GM23338 (cell line): ENCODE results near the gene ECD. TPM values are rescaled to one million over a fixed set of nuclear protein-coding genes. Genes with fewer than 3 reads are reported as not detected.

Experiments
- ATAC-seq: fragments of 200-7000 bp; cut with Tn5 transposase; 3 replicates; pipeline ENCODE4 v1.9.1; 2020
- DNase-seq: peaks from one replicate; pipeline ENCODE4 v3.0.0-alpha.2; 2015; ENCODE audit warnings: low spot score
- H2AFZ ChIP-seq: fragments of 200-600 bp; sonication (generic); 2 replicates; pipeline ENCODE4 v1.8.0; 2016; ENCODE audit warnings: antibody characterized with exemption, mild to moderate bottlenecking, moderate library complexity
- H3F3A ChIP-seq: fragments of 200-600 bp; sonication (generic); replicated peaks from 2 replicates; pipeline ENCODE4 v1.8.0; 2017; ENCODE audit warnings: antibody characterized with exemption, mixed run types, low read depth
- H3K27ac ChIP-seq: fragments of 200-600 bp; sonication (generic); 2 replicates; pipeline ENCODE4 v1.6.1; 2016; ENCODE audit warnings: low read depth
- H3K27me3 ChIP-seq: fragments of 200-600 bp; sonication (generic); 2 replicates; pipeline ENCODE4 v1.8.0; 2016; ENCODE audit warnings: mild to moderate bottlenecking, mixed run types, moderate library complexity; ENCODE audit not compliant: insufficient read depth
- H3K36me3 ChIP-seq: fragments of 200-600 bp; sonication (generic); 2 replicates; pipeline ENCODE4 v1.8.0; 2016; ENCODE audit warnings: mild to moderate bottlenecking; ENCODE audit not compliant: insufficient read depth
- H3K4me1 ChIP-seq: fragments of 200-600 bp; sonication (generic); 2 replicates; pipeline ENCODE4 v1.8.0; 2016; ENCODE audit warnings: mild to moderate bottlenecking, moderate library complexity; ENCODE audit not compliant: insufficient read depth
- H3K4me2 ChIP-seq: fragments of 200-600 bp; sonication (generic); 2 replicates; pipeline ENCODE4 v1.7.1; 2017; ENCODE audit warnings: mixed run types
- H3K4me3 ChIP-seq: fragments of 200-600 bp; sonication (generic); 2 replicates; pipeline ENCODE4 v1.6.1; 2016; ENCODE audit warnings: mixed run types
- H3K79me2 ChIP-seq: fragments of 200-600 bp; sonication (generic); replicated peaks from 2 replicates; pipeline ENCODE4 v1.8.0; 2017; ENCODE audit warnings: mild to moderate bottlenecking; ENCODE audit not compliant: insufficient read depth
- H3K9me2 ChIP-seq: fragments of 200-600 bp; sonication (generic); 2 replicates; pipeline ENCODE4 v1.8.0; 2017; ENCODE audit not compliant: insufficient read depth
- H4K20me1 ChIP-seq: fragments of 200-600 bp; sonication (generic); replicated peaks from 2 replicates; pipeline ENCODE4 v1.8.0; 2017; ENCODE audit warnings: mild to moderate bottlenecking; ENCODE audit not compliant: insufficient read depth
- H3K27ac Mint-ChIP-seq: 2 replicates; pipeline ENCODE4 v1.8.0; 2020; ENCODE audit warnings: inconsistent platforms, mild to moderate bottlenecking, moderate library complexity, mixed read lengths
- H3K27me3 Mint-ChIP-seq: 3 replicates; pipeline ENCODE4 v1.8.0; 2022; ENCODE audit warnings: low read depth, mild to moderate bottlenecking, moderate library complexity, mixed read lengths, inconsistent platforms; ENCODE audit not compliant: insufficient read depth, poor library complexity
- H3K36me3 Mint-ChIP-seq: 3 replicates; pipeline ENCODE4 v1.8.0; 2021; ENCODE audit warnings: low read depth, mild to moderate bottlenecking, inconsistent platforms, moderate library complexity, mixed read lengths
- H3K4me1 Mint-ChIP-seq: 3 replicates; pipeline ENCODE4 v1.8.0; 2020; ENCODE audit warnings: mild to moderate bottlenecking, inconsistent platforms, mixed read lengths
- H3K4me3 Mint-ChIP-seq: 3 replicates; pipeline ENCODE4 v1.8.0; 2021; ENCODE audit warnings: moderate library complexity, mild to moderate bottlenecking, inconsistent platforms, mixed read lengths
- H3K9me3 Mint-ChIP-seq: 3 replicates; pipeline ENCODE4 v1.8.0; 2020; ENCODE audit warnings: moderate library complexity, mild to moderate bottlenecking, inconsistent platforms, mixed read lengths
- CREB1 ChIP-seq: fragments of 250-450 bp; sonication (Bioruptor Pico); IDR thresholded peaks from 2 replicates; pipeline ENCODE4 v1.5.0; 2020; ENCODE audit warnings: low read depth, mild to moderate bottlenecking, moderate library complexity
- EZH2 ChIP-seq: fragments of 200-600 bp; sonication (generic); IDR thresholded peaks from one replicate; pipeline ENCODE4 v1.8.0; 2017; ENCODE audit warnings: antibody characterized with exemption, mild to moderate bottlenecking, low read depth; ENCODE audit not compliant: unreplicated experiment
- EZH2phosphoT487 ChIP-seq: fragments of 200-600 bp; sonication (generic); IDR thresholded peaks from one replicate; pipeline ENCODE4 v1.8.1; 2018; ENCODE audit warnings: antibody characterized with exemption; ENCODE audit not compliant: unreplicated experiment
- JUNB ChIP-seq: IDR thresholded peaks from one replicate; pipeline ENCODE4 v1.6.1; 2016; ENCODE audit warnings: antibody characterized with exemption; ENCODE audit not compliant: unreplicated experiment
- NANOG ChIP-seq: IDR thresholded peaks from 2 replicates; pipeline ENCODE4 v1.6.1; 2016; ENCODE audit warnings: antibody characterized with exemption, borderline replicate concordance
- POLR2AphosphoS5 ChIP-seq: IDR thresholded peaks from 2 replicates; pipeline ENCODE4 v1.6.1; 2016; ENCODE audit warnings: antibody characterized with exemption, low read depth
- STAT1 ChIP-seq: IDR thresholded peaks from one replicate; pipeline ENCODE4 v1.6.1; 2016; ENCODE audit warnings: antibody characterized with exemption; ENCODE audit not compliant: unreplicated experiment
- ZNF114 ChIP-seq: fragments of 250-450 bp; sonication (Bioruptor Pico); IDR thresholded peaks from 2 replicates; pipeline ENCODE4 v1.5.0; 2020; ENCODE audit warnings: mild to moderate bottlenecking, moderate library complexity
- ZNF331 ChIP-seq: fragments of 250-450 bp; sonication (Bioruptor Pico); IDR thresholded peaks from 2 replicates; pipeline ENCODE4 v1.5.0; 2020; ENCODE audit warnings: low read depth, mild to moderate bottlenecking, moderate library complexity
- polyA plus RNA-seq: library from polyadenylated mRNA; unstranded; fragments of >200 nt; fragmentation: Nextera tagmentation; extraction: Ambion mirVana; gene quantifications from 2 replicates; pipeline ENCODE4 v1.2.1, GENCODE V29; 2016
- total RNA-seq: library from RNA; depleted of rRNA; stranded (reverse); fragments of >200 nt; shearing (Covaris generic); gene quantifications from 2 replicates; pipeline ENCODE4 v1.2.3, GENCODE V29; 2014
- TF ChIP-seq, protein P1 (sequence below): fragments of 250-450 bp; sonication (Bioruptor Pico); IDR thresholded peaks from 2 replicates; pipeline ENCODE4 v1.5.0; 2020; ENCODE audit warnings: mild to moderate bottlenecking, moderate library complexity
- TF ChIP-seq, protein P2 (sequence below), 2 experiments: fragments of 200-600 bp in 1 of 2; sonication (generic) in 1 of 2; conservative IDR thresholded peaks; 2 replicates each; pipeline versions ENCODE4 v1.5.1 to v1.6.1; 2016 to 2017; ENCODE audit warnings: antibody characterized with exemption in 2 of 2, low read depth in 2 of 2, mild to moderate bottlenecking in 2 of 2, moderate library complexity in 1 of 2
- TF ChIP-seq, protein P3 (sequence below): IDR thresholded peaks from 2 replicates; pipeline ENCODE4 v1.6.1; 2016; ENCODE audit warnings: antibody characterized with exemption
- TF ChIP-seq, protein P4 (sequence below): IDR thresholded peaks from one replicate; pipeline ENCODE4 v1.6.1; 2018; ENCODE audit warnings: antibody characterized with exemption; ENCODE audit not compliant: unreplicated experiment

ECD gene
- total and polyA plus RNA-seq, 2 experiments from 2014 or later = 37.8 to 56.6 TPM

DNA sequence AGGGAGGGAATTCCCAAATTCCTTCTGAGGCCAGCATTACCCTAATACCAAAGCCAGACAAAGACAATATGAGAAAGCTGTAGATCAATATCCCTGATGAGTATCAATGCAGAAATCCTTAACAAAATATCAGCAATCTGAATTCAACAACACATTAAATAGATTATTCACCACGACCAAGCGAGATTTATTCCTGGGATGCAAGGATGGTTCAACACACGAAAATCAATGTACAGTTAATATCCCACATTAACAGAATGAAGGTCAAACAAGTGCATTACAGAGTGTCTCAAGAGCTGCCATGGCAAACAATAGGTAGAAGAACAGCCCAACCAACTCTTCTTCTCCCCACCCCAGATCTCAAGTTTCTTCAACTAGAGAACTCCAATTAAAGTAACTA, 6.1 kb downstream of the ECD start (continued):
- TF ChIP-seq EZH2 = no peak
- TF ChIP-seq NANOG = no peak
- no peak for TF ChIP-seq STAT1
- no peak for TF ChIP-seq ZNF114
- TF ChIP-seq EZH2phosphoT487 = no peak
- no peak for TF ChIP-seq CREB1 (CRISPR knock-in tag)

DNA sequence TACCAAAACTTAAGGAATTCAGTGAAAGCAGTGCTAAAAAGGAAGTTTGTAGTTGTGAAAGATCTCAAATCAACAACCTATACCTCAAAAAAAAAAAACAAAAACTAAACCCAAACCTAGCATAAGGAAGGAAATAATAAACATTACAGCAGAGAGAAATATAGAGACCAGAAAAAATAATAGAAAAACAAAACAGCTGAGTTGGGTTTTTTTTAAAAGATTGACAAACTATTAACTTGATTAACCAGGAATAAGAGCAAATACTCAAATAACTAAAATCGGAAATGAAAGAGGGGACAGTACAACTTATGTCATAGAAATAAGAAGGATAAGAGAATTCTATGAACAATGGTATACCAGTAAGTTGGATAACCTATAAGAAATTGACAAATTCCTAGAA, 6.7 kb downstream of the ECD start:
- Histone ChIP-seq H3K9me2 (no peaks in the 10 kb centered on the region), H3K36me3 (peaks cover 31% of the 10 kb centered on the region; the same call in 1 of the 2 replicates), H3K4me3 (no peak overlapping the region), H3K27ac (no peak overlapping the region), H3K4me2 (no peak overlapping the region), H2AFZ (no peak overlapping the region), H3K27me3 (no peaks in the 10 kb centered on the region), H3K79me2 (peaks cover 65% of the 10 kb centered on the region), H3K4me1 (no peaks in the 10 kb centered on the region), H4K20me1 (peaks cover 13% of the 10 kb centered on the region), H3F3A (no peaks in the 10 kb centered on the region)
- no peak for TF ChIP-seq POLR2AphosphoS5
- TF ChIP-seq, protein P1, sequence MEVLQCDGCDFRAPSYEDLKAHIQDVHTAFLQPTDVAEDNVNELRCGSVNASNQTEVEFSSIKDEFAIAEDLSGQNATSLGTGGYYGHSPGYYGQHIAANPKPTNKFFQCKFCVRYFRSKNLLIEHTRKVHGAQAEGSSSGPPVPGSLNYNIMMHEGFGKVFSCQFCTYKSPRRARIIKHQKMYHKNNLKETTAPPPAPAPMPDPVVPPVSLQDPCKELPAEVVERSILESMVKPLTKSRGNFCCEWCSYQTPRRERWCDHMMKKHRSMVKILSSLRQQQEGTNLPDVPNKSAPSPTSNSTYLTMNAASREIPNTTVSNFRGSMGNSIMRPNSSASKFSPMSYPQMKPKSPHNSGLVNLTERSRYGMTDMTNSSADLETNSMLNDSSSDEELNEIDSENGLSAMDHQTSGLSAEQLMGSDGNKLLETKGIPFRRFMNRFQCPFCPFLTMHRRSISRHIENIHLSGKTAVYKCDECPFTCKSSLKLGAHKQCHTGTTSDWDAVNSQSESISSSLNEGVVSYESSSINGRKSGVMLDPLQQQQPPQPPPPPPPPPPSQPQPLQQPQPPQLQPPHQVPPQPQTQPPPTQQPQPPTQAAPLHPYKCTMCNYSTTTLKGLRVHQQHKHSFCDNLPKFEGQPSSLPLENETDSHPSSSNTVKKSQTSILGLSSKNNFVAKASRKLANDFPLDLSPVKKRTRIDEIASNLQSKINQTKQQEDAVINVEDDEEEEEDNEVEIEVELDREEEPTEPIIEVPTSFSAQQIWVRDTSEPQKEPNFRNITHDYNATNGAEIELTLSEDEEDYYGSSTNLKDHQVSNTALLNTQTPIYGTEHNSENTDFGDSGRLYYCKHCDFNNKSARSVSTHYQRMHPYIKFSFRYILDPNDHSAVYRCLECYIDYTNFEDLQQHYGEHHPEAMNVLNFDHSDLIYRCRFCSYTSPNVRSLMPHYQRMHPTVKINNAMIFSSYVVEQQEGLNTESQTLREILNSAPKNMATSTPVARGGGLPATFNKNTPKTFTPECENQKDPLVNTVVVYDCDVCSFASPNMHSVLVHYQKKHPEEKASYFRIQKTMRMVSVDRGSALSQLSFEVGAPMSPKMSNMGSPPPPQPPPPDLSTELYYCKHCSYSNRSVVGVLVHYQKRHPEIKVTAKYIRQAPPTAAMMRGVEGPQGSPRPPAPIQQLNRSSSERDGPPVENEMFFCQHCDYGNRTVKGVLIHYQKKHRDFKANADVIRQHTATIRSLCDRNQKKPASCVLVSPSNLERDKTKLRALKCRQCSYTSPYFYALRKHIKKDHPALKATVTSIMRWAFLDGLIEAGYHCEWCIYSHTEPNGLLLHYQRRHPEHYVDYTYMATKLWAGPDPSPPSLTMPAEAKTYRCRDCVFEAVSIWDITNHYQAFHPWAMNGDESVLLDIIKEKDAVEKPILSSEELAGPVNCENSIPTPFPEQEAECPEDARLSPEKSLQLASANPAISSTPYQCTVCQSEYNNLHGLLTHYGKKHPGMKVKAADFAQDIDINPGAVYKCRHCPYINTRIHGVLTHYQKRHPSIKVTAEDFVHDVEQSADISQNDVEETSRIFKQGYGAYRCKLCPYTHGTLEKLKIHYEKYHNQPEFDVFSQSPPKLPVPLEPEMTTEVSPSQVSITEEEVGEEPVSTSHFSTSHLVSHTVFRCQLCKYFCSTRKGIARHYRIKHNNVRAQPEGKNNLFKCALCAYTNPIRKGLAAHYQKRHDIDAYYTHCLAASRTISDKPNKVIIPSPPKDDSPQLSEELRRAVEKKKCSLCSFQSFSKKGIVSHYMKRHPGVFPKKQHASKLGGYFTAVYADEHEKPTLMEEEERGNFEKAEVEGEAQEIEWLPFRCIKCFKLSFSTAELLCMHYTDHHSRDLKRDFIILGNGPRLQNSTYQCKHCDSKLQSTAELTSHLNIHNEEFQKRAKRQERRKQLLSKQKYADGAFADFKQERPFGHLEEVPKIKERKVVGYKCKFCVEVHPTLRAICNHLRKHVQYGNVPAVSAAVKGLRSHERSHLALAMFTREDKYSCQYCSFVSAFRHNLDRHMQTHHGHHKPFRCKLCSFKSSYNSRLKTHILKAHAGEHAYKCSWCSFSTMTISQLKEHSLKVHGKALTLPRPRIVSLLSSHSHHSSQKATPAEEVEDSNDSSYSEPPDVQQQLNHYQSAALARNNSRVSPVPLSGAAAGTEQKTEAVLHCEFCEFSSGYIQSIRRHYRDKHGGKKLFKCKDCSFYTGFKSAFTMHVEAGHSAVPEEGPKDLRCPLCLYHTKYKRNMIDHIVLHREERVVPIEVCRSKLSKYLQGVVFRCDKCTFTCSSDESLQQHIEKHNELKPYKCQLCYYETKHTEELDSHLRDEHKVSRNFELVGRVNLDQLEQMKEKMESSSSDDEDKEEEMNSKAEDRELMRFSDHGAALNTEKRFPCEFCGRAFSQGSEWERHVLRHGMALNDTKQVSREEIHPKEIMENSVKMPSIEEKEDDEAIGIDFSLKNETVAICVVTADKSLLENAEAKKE = no peak
- no peak for TF ChIP-seq EZH2
- TF ChIP-seq ZNF114 = no peak
- TF ChIP-seq NANOG = no peak
- TF ChIP-seq ZNF331 (CRISPR knock-in tag) = no peak
- no peak for TF ChIP-seq JUNB
- TF ChIP-seq, protein P2, sequence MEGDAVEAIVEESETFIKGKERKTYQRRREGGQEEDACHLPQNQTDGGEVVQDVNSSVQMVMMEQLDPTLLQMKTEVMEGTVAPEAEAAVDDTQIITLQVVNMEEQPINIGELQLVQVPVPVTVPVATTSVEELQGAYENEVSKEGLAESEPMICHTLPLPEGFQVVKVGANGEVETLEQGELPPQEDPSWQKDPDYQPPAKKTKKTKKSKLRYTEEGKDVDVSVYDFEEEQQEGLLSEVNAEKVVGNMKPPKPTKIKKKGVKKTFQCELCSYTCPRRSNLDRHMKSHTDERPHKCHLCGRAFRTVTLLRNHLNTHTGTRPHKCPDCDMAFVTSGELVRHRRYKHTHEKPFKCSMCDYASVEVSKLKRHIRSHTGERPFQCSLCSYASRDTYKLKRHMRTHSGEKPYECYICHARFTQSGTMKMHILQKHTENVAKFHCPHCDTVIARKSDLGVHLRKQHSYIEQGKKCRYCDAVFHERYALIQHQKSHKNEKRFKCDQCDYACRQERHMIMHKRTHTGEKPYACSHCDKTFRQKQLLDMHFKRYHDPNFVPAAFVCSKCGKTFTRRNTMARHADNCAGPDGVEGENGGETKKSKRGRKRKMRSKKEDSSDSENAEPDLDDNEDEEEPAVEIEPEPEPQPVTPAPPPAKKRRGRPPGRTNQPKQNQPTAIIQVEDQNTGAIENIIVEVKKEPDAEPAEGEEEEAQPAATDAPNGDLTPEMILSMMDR (conservative IDR thresholded peaks at IDR 0.05; ENCODE audit: low read depth in 2 of 2) = no peak
- no peak for TF ChIP-seq EZH2phosphoT487
- no peak for TF ChIP-seq CREB1 (CRISPR knock-in tag)
- TF ChIP-seq STAT1 = no peak
- TF ChIP-seq, protein P3, sequence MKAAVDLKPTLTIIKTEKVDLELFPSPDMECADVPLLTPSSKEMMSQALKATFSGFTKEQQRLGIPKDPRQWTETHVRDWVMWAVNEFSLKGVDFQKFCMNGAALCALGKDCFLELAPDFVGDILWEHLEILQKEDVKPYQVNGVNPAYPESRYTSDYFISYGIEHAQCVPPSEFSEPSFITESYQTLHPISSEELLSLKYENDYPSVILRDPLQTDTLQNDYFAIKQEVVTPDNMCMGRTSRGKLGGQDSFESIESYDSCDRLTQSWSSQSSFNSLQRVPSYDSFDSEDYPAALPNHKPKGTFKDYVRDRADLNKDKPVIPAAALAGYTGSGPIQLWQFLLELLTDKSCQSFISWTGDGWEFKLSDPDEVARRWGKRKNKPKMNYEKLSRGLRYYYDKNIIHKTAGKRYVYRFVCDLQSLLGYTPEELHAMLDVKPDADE = no peak
- TF ChIP-seq, protein P4, sequence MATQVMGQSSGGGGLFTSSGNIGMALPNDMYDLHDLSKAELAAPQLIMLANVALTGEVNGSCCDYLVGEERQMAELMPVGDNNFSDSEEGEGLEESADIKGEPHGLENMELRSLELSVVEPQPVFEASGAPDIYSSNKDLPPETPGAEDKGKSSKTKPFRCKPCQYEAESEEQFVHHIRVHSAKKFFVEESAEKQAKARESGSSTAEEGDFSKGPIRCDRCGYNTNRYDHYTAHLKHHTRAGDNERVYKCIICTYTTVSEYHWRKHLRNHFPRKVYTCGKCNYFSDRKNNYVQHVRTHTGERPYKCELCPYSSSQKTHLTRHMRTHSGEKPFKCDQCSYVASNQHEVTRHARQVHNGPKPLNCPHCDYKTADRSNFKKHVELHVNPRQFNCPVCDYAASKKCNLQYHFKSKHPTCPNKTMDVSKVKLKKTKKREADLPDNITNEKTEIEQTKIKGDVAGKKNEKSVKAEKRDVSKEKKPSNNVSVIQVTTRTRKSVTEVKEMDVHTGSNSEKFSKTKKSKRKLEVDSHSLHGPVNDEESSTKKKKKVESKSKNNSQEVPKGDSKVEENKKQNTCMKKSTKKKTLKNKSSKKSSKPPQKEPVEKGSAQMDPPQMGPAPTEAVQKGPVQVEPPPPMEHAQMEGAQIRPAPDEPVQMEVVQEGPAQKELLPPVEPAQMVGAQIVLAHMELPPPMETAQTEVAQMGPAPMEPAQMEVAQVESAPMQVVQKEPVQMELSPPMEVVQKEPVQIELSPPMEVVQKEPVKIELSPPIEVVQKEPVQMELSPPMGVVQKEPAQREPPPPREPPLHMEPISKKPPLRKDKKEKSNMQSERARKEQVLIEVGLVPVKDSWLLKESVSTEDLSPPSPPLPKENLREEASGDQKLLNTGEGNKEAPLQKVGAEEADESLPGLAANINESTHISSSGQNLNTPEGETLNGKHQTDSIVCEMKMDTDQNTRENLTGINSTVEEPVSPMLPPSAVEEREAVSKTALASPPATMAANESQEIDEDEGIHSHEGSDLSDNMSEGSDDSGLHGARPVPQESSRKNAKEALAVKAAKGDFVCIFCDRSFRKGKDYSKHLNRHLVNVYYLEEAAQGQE = no peak
- DNase-seq = no peak
- Mint-ChIP-seq H3K4me3 (no peak overlapping the region), H3K36me3 (peaks cover 49% of the 10 kb centered on the region), H3K9me3 (no peaks in the 10 kb centered on the region), H3K27me3 (no peaks in the 10 kb centered on the region), H3K4me1 (no peaks in the 10 kb centered on the region), H3K27ac (no peak overlapping the region)
- no peak for ATAC-seq
